HG03196 (cell line): ENCODE data around the gene NCKAP5.
"Not testable (repeated sequence)": the region's sequence is repeated elsewhere in the genome, so short reads cannot be mapped to it uniquely, and the experiment has no call there.

Source experiments
- ATAC-seq: cut with Tn5 transposase; IDR thresholded peaks from one replicate; pipeline ENCODE4 v1.9.1; 2021; ENCODE audit not compliant: unreplicated experiment

The NCKAP5 gene

DNA sequence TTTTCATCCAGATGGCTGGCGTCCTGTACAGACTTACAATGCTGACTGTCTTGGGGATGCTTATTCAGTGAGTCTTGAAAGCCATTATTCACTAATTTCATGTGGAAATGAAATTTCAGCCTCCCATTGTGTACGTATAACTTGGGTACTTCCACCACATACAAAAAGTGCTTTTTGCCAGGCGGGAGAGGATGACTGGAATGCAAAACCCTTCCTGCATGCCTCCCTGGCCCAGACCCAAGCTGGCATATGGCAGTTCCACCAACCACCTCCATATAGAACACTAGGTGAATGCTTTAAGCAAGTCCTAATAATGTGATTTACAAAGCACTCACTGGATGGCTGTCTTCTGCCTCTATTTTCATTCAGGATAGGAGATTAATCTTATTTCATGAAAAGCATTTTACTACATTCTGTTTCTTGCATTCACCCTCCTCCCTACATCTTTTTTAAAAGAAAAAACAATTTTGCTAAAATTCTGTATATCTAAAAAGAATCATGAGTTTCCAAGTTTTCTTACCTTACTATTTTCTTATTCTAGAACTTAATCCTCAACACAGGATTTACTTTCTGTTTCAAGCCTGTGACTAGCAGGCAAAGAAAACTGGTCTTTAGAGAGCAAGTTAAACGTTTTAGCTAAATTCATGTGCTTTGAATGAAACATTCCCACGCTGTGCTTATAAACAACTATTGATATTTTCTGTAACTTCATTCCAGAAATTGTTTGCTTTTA lies 327.6 kb downstream of the NCKAP5 start:
- no peak for ATAC-seq

DNA sequence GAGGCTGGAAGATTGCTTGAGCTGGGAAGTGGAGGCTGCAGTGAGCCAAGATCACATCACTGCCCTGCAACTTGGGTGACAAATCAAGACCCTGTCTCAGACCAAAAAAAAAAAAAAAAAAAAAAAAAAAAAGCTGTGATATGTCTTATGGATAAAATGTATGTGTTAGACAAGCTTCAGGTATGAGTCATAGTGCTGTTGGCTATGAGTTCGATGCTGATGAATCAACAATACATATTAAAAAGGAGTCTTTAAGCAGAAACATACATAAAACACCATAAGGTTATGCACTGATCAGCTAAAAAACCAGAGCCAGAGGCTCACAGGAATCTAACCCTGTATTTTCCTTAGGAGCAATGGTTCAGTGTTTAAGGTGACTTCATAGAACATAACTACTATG lies 332.3 kb downstream of the NCKAP5 start:
- ATAC-seq, result no peak

DNA sequence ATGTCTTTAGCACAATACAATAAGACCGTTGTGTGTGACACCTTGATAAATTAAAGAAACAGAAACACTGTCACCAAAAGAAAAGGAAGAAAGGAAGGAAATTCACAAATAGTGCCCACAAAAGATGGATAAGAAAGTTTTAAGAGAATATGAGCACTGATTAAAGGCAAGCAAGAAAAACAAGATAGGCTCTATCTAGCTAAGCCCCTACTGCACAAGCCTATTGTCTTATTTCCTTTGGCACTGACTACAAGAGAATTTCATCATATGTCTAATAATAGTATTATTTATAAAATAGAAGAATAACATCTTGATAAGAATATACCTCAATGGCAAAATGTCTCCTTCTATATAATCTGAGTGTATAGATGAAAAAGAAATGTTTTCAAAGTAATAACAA lies 335.7 kb downstream of the NCKAP5 start:
- ATAC-seq, result no peak

DNA sequence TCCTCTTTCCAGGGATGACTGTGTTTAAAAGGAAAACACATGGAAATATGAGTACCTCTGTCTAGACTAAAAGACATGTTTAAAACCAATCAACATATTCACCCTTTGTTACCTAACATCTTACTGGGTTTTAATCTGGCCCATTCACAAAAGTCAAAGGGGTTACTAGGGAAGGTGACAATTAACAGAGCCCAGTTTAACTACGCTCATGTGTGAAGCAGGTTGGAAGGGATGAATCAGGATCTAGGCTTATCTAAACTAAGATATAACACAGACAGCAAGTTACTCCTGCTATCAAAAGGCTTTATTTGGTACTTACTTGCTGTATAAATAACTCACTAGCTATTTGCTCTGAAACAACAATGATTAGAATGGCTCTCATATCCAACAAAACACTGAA lies 337.0 kb downstream of the NCKAP5 start:
- ATAC-seq, result no peak

DNA sequence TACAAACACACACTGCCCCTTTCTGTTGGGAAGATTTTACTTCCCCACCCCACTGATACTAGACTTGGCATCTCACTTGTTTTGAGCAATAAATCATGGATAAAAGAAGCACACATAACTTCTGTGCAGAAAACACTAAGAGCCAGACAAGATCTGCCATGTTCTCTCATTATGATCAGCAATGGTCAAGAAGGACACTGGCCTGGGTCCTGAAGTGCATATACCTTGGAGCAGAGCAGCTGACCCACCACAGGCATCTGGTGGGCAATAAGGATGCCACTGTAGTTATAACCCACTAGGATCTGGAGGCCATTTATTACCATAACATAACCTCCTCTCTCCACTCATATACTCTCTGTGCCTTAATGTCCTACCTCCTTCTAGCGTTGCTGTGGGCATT lies 338.3 kb downstream of the NCKAP5 start:
- ATAC-seq, result no peak

DNA sequence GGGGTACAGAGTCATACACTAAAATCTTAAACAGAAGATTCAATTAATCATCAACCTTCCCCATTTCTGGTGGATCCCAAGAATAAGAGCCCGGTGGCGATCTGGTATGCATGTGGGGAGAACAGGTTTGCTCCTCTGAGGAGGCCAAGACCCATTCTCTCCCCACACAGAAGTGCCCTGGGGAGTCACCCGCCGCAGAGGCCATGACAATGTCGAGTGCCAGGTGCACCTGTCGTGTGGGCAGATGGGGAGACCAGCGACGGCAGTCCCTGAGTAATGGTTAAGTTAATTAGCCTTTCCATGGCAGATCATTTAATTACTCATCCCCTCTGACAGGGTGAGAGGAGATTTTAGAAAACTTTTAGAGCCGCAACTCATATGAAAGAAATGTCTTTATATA lies 345.0 kb downstream of the NCKAP5 start:
- ATAC-seq, result no peak

DNA sequence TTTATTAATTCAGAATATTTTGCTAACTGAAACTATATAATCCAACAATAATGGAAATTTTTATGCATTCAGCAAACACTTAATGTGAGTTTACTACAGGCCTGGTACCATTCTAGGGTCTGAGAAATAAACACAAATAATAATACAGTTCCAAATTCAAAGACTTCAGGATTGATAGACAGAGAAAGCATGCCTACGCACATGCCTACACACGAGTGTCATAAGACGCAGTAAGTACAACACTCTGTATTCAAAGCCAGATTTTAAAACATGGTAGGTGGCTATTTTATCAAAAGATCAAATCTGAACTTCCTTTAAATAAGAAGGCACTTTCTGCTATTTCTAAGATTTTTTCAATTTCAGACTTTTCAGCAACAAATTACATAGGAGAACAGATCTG lies 346.9 kb downstream of the NCKAP5 start:
- no peak for ATAC-seq

DNA sequence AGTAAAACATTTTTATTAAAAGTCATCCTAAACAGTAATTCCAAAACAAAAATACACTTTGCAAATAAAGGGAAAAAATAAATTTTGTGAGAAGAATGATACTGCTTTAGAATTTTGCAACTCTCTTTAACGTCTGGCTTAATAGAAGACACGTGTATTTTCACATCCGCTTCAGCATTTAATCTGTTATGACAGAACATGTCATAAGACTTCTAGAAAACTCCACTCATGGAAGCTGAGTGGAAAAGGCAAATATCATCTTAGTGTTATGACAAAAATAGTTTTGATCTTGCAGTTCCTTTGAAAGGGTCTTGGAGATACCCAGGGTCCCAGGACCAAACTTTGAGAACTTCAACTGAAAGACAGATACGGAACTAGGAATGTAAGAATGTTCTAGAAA lies 350.1 kb downstream of the NCKAP5 start:
- no peak for ATAC-seq

DNA sequence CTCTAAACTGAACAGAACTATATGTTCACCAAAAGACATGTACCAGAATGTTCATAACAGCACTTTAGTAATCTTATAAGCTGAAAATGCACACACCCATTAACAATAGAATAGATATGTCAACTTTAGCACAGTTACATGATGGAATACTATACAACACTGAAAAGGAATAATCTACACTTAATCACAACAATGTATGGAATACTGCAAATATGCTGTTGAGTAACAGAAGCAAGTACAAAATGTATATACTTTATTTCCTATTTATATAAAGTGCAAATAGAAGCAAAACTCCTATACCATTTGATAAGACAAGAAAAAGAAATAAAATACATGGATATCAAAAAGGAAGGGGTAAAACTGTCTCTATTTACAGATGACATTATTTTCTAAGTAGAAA lies 352.8 kb downstream of the NCKAP5 start:
- ATAC-seq, result no peak

DNA sequence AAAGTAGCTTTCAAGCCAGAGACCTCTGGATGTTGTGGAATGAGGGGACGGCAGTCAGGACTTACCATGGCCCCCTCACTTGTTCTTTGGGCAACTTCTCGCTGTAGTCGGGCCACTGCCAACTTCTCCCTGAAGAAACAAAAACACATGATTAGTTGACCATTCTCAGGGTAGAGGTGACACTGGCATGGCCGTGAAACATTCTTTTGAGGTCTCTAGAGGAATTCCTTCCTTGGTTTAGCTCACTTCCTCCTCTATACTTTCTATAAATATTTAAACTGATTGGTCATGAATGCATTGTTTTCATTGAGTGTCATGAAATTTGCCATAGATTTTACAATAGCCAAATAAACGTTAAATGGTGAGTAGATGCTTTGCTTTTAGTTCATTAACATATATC lies 354.6 kb downstream of the NCKAP5 start:
- no peak for ATAC-seq

DNA sequence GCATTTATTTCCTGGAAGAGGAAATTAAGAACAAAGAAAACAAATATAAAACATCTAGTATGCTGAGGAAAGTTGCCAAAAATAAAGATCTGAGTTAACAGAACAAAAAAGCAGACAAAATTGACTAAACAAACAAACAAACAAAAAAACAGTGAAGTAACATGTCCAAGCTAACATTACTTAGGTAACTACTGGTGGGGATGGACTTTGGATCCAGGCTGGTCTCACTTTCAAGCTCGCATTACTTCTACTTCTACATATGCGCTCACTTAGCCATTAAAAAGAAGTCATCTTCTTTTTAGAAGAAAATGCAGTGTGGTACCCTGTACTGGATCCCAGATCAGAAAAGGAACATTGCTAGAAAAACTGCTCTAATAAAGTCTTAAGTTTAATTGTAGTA lies 358.9 kb downstream of the NCKAP5 start:
- ATAC-seq, result no peak

DNA sequence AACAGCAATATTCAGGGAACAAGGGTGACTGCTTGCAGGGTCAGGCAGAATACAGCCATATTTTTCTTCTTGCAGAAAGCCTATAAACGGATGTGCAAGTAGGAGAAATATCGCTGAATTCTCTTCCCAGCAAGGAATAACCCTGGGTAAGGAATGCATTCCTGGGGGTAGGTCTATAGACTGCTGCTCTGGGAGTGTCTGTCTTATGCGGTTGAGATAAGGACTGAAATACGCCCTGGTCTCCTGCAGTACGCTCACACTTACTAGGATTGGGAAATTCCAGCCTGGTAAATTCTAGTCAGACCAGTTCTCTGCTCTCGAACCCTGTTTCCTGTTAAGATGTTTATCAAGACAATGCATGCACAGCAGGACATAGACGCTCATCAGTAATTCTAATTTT lies 361.6 kb downstream of the NCKAP5 start:
- not testable (repeated sequence) for ATAC-seq

DNA sequence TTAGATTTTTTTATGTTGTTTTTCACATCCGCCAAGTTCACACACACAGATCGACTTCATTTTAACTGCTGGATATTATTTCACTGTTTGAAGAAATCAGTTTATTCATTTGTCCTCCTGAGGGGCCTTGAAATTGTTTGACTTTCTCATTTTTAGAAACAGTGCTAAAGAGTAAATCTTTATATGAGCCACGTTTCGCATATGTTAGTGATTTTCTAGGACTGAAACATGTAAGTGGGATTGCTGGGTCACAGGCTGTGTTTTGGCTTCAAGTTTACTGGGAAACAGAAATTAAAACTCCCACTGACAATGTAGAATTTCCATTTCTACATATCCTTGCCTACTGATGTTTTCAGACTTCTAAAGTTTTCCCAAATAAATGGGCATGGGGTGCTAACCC lies 363.8 kb downstream of the NCKAP5 start:
- ATAC-seq, result no peak

DNA sequence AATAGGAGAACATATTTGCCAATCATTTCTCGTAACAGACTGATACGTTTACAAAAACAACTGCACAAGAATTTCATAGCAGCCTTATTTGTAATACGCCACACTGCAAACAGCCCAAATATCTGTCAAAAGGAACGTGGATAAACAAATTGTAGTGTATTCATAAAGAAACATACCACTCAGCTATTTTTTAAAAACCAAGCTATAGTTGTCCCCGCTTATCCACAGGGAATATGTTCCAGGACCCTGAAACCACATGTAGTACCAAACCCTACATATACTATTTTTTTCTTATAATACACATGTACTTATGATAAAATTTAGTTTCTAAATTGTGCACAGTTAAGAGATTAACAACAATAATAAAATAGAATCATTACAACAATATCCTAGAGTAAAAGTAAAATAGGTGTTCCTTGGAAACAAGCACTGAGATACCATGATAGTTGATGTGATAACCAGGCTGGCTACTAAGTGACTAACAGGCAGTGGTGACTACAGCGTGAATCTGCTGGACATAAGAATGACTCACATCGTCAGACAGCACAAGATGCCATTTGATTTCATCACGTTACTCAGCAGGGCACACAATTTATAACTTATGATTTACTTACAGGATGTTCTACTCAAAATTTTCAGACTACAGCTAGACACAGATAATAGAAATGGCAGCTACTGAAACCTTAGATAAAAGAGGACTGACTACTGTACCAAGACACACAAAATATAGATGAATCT lies 367.4 kb downstream of the NCKAP5 start:
- no peak for ATAC-seq

DNA sequence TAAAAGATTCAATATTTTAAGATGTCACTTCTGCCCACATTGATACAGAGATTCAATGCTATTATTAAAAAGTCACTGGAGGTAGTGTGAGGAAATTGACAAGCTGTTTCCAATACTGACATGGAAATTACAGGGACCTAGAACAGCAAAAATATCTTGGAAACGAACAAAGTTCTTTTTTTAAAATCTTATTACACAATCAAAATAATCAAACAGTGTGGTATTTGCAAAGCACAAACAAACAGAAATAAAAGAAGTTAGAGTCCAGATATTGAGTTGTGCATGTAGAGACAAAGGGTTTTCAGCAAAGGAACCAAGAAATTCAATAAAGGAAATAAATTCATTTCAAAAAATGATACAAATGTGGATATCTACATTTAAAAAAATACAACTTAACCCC lies 369.6 kb downstream of the NCKAP5 start:
- ATAC-seq, result no peak

DNA sequence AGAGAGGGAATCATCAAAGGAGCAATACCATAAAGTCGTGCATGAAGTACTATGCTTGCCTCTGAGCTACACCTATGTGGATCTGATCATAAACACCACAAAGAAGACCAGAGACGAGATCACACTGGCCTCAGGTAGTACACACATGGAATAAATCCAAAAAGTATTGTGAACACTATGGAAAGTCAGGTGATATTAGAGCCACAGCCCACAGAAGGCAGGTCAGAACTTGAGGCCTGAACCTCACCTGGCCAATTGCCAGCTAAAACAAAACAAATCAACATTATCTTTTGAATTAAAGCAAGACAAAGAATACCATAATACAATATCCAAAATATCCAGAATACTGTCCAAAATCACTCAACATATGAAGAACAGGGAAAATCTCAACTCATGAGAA lies 371.1 kb downstream of the NCKAP5 start:
- no peak for ATAC-seq

DNA sequence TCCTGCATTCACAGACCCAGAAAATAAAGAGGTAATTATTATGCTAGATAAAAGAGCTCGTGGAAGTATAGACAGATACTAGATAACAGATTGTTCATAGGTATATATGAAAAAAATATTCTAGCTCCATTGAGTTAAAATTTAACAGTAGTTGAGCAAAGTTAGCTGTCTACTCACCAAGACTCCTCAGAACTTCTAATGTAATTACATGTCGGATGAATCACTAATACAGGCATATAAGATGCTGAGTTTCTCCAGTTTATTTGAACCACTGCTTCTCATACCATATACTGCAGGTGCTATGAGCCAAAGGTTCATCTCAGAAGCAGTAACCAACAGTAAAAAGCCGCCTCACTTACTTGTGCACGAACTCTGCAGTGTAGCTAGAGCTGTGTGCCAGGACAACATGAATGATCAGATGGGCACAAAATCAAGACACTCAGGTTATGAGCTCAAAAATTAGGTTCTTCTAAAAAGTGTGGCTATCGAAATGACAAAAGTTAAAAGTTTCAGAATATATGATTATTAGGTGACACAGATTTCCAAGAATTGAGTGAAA lies 373.4 kb downstream of the NCKAP5 start:
- ATAC-seq, result no peak

DNA sequence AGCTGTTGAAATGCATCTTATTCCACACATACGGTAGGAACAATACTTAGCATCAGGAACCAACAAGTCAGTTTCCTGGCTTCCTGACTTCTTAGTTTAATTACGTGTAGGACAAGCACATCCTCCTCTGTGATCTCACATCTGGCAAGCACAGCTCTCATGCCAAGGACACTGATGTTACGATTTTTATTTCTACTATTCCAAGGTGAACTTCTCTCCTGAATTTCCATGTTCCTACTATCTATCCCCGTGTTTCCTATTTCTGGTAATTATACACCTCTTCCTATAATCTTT lies 374.0 kb downstream of the NCKAP5 start:
- no peak for ATAC-seq

DNA sequence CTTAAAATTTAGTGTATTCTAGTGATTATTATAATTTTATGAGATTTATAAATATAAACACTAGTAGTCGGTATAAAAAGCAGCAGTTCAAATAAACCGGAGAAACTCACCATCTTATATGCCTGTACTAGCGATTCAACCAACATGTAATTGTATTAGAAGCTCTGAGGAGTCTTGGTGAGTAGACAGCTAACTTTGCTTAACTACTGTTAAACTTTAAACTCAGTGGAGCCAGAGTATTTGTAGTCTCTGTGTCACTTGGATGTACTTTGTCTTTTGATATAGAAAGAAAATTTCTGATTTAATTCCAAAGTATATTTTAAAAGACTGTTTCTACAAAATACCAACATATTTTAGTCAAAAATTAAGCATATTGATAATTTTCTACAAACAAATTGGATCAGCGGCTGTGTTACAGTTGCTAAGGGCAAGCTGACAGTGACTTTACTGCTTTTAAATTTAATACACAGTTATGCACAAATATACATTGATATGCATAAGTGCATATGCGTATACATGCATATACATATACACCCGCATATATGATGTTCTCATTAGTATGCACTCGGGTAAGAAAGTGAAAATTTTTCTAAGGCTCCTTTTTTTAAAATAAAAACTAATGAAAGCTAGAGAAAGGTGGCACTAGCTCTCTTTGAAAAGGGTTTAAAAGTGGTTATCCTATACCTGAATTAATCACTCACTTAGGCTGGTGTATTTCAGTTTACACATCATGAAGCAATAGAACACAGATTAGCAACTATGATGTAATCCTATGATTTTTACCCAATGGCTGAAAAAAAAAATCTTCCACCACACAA lies 374.5 kb downstream of the NCKAP5 start:
- no peak for ATAC-seq

DNA sequence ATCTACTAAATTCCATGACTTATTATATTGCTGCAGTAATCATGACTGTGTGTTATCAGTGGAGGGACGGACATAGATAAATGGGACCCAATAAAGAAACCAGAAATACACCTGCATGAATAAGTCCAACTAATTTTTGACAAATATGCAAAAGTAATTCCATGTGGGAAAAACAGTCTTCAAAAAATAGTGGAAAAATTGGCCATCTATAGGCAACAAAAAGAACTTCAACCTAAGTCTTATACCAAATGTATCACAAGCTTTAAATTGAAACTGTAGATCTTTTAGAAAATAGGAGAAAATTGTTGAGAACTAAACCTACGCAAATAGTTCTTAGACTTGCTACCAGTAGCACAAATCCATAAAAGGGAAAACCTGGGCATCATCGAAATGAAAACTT lies 376.2 kb downstream of the NCKAP5 start:
- no peak for ATAC-seq

DNA sequence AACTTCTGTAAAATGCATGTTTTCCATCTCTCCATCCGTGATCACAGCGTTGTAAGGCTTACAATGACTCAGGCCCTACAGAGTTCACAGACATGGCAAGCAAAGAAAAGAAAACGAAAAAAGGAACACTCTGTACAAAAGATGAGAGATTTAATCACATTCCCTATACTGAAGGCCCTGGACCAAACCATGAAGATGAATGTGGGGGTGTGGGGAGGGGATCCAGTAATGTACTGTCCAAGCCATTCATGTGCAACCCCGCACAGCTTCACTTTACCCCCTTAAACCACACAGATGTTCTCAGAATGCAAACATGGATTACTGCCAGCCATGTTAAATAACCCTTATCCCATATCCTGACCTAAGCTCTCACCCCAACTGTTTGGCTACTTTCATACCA lies 391.1 kb downstream of the NCKAP5 start:
- no peak for ATAC-seq

DNA sequence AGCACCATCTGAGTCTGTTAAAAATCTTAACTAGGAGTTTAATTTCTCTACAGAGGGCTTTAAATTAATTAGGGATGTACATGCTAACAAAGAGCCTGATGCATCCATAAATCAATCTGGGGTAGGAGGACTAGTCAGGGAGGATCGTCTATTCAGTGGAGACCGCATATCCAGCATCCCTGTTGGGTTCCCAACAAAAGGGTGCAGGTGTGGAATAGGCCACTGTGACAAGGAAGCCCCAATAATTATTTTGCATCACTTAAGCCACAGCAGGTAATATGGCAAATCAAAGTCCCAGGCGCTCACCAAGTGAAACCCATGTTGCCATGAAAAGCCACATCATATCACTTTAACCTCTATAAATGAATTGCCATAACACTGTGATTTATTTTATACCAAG lies 392.3 kb downstream of the NCKAP5 start:
- ATAC-seq, result no peak
